PC-3 (cell line): ENCODE data around the gene SECISBP2L.

Experiments used
- EZH2 ChIP-seq: fragments of 300-600 bp; sonication (generic); IDR thresholded peaks from one replicate; pipeline ENCODE4 v1.6.1; 2017; ENCODE audit warnings: antibody characterized with exemption, mild to moderate bottlenecking, low read length; ENCODE audit not compliant: unreplicated experiment
- TF ChIP-seq, protein P1 (sequence below): fragments of 300-600 bp; sonication (generic); conservative IDR thresholded peaks from 2 replicates; pipeline ENCODE4 v1.5.1; 2017; ENCODE audit warnings: antibody characterized with exemption, low read depth, mild to moderate bottlenecking, low read length

DNA sequence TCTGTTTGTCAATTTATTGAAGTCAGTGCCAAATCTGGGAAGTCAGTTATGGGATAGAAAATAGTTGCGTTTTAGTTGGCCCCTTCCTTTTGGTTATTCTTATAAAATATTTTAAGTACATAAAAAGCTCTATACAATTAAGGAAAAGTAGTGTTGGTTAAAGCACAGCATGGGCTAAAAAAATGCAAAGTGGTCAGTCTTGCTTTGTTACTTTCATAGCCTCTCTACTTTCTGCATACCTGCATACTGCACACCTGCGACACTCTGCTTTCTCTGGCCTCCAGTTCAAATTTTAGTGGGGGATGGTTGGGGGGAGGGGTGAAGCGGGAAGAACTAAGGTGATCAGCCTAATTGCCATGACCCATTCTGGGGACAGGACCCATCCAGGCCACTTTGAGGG, 60.7 kb downstream of the SECISBP2L start:
- TF ChIP-seq, protein P1, sequence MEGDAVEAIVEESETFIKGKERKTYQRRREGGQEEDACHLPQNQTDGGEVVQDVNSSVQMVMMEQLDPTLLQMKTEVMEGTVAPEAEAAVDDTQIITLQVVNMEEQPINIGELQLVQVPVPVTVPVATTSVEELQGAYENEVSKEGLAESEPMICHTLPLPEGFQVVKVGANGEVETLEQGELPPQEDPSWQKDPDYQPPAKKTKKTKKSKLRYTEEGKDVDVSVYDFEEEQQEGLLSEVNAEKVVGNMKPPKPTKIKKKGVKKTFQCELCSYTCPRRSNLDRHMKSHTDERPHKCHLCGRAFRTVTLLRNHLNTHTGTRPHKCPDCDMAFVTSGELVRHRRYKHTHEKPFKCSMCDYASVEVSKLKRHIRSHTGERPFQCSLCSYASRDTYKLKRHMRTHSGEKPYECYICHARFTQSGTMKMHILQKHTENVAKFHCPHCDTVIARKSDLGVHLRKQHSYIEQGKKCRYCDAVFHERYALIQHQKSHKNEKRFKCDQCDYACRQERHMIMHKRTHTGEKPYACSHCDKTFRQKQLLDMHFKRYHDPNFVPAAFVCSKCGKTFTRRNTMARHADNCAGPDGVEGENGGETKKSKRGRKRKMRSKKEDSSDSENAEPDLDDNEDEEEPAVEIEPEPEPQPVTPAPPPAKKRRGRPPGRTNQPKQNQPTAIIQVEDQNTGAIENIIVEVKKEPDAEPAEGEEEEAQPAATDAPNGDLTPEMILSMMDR: no peak
- no peak for TF ChIP-seq EZH2
